Esophagus squamous epithelium (tissue), 4 donors: ENCODE data around the gene PLEKHG1.

Experiments
- POLR2A ChIP-seq, 4 donors: fragments of 450-650 bp; IDR thresholded peaks; one replicate each; pipeline ENCODE4 v1.6.1; 2017; ENCODE audit warnings: antibody characterized with exemption in 4 of 4, mild to moderate bottlenecking in 4 of 4, moderate library complexity in 3 of 4
- TF ChIP-seq, protein P1 (sequence below), 6 experiments: fragments of 450-650 bp in 4 of 6; fragments of 200-600 bp in 2 of 6; sonication (generic) in 2 of 6; IDR thresholded peaks; one replicate each; pipeline ENCODE4 v1.5.1; 2016 to 2019; ENCODE audit warnings: antibody characterized with exemption in 6 of 6, mild to moderate bottlenecking in 4 of 6, moderate library complexity in 4 of 6

DNA sequence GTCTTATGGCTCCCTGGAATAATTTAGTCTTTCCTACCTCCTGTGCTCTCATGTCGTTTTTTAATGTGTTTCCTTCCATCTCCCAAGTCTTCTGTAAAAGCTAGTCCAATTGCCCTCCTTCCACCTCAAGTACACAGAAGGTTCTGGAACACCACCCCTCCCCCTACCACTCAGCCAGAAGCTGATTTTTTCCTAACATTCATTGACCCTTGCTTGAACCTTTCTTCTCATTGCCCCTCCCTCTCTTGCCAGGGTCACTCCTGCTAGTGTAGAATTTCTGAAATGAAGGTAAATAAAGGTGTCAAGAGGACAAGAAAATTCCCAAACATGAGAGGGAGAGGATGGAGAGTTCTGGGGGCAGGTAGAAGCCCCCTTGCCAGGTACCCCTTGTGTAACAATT is 38.6 kb downstream of the PLEKHG1 start:
- TF ChIP-seq, protein P1, sequence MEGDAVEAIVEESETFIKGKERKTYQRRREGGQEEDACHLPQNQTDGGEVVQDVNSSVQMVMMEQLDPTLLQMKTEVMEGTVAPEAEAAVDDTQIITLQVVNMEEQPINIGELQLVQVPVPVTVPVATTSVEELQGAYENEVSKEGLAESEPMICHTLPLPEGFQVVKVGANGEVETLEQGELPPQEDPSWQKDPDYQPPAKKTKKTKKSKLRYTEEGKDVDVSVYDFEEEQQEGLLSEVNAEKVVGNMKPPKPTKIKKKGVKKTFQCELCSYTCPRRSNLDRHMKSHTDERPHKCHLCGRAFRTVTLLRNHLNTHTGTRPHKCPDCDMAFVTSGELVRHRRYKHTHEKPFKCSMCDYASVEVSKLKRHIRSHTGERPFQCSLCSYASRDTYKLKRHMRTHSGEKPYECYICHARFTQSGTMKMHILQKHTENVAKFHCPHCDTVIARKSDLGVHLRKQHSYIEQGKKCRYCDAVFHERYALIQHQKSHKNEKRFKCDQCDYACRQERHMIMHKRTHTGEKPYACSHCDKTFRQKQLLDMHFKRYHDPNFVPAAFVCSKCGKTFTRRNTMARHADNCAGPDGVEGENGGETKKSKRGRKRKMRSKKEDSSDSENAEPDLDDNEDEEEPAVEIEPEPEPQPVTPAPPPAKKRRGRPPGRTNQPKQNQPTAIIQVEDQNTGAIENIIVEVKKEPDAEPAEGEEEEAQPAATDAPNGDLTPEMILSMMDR (IDR thresholded peaks at IDR 0.05): no peak
- no peak for TF ChIP-seq POLR2A (IDR thresholded peaks at IDR 0.05)
